K562 (cell line): Measurements from ENCODE around the gene PLAGL1. TPM values are rescaled to one million over a fixed set of nuclear protein-coding genes. Genes with fewer than 3 reads are reported as not detected.

ENCODE experiments used
- ASH1L ChIP-seq: fragments of 450-650 bp; IDR thresholded peaks from 2 replicates; pipeline ENCODE4 v1.6.1; 2018; ENCODE audit warnings: borderline replicate concordance, mild to moderate bottlenecking, low read depth; ENCODE audit not compliant: partially characterized antibody
- BDP1 ChIP-seq: IDR thresholded peaks from 3 replicates; pipeline ENCODE4 v1.6.1; 2011; ENCODE audit not compliant: insufficient read length, insufficient read depth
- CBFA2T3 ChIP-seq: fragments of 450-650 bp; IDR thresholded peaks from 2 replicates; pipeline ENCODE4 v1.6.1; 2017
- COPS2 ChIP-seq: fragments of 450-650 bp; conservative IDR thresholded peaks from 2 replicates; pipeline ENCODE4 v1.6.1; 2016; ENCODE audit warnings: mild to moderate bottlenecking, moderate library complexity
- DACH1 ChIP-seq: fragments of 450-650 bp; IDR thresholded peaks from 2 replicates; pipeline ENCODE4 v1.6.1; 2018; ENCODE audit not compliant: partially characterized antibody
- DPF2 ChIP-seq: fragments of 450-650 bp; IDR thresholded peaks from 2 replicates; pipeline ENCODE4 v1.6.1; 2016
- E2F3 ChIP-seq: fragments of 250-450 bp; sonication (Bioruptor Pico); IDR thresholded peaks from 2 replicates; pipeline ENCODE4 v1.4.0; 2020; ENCODE audit warnings: mild to moderate bottlenecking
- EP300 ChIP-seq: IDR thresholded peaks from 2 replicates; pipeline ENCODE4 v1.6.1; 2012; ENCODE audit warnings: low read length, improper control_type of control experiment
- NCOA6 ChIP-seq: fragments of 450-650 bp; IDR thresholded peaks from 2 replicates; pipeline ENCODE4 v1.6.1; 2017; ENCODE audit warnings: mild to moderate bottlenecking
- POLR2AphosphoS2 ChIP-seq: IDR thresholded peaks from 2 replicates; pipeline ENCODE4 v1.6.1; 2012; ENCODE audit warnings: low read length, improper control_type of control experiment
- POLR2AphosphoS5 ChIP-seq: IDR thresholded peaks from 2 replicates; pipeline ENCODE4 v1.6.1; 2011; ENCODE audit warnings: mild to moderate bottlenecking, low read depth, low read length, moderate library complexity; ENCODE audit not compliant: control insufficient read depth, insufficient read depth
- RBM34 ChIP-seq: fragments of 200-400 bp; formaldehyde crosslinking; IDR thresholded peaks from 2 replicates; pipeline ENCODE4 v1.6.1; 2018; ENCODE audit warnings: low read length, borderline replicate concordance; ENCODE audit not compliant: insufficient read depth
- RUNX1 ChIP-seq: sonication (generic); IDR thresholded peaks from 2 replicates; pipeline ENCODE4 v1.6.1; 2016; ENCODE audit warnings: antibody characterized with exemption, low read depth
- SMAD2 ChIP-seq: fragments of 150-350 bp; IDR thresholded peaks from 2 replicates; pipeline ENCODE4 v1.6.1; 2014; ENCODE audit warnings: low read depth, mild to moderate bottlenecking, low read length
- SMARCA4 ChIP-seq: fragments of 450-650 bp; IDR thresholded peaks from 2 replicates; pipeline ENCODE4 v1.6.1; 2016
- SREBF1 ChIP-seq: fragments of 150-350 bp; IDR thresholded peaks from 2 replicates; pipeline ENCODE4 v1.6.1; 2014; ENCODE audit warnings: antibody characterized with exemption, low read depth, low read length, borderline replicate concordance
- STAT5B ChIP-seq: fragments of 250-450 bp; sonication (Bioruptor Pico); IDR thresholded peaks from 2 replicates; pipeline ENCODE4 v1.8.0; 2021; ENCODE audit warnings: mild to moderate bottlenecking, inconsistent platforms
- ZNF174 ChIP-seq: fragments of 250-450 bp; sonication (Bioruptor Pico); IDR thresholded peaks from 2 replicates; pipeline ENCODE4 v1.4.0; 2020; ENCODE audit warnings: mild to moderate bottlenecking
- ZNF311 ChIP-seq: fragments of 250-450 bp; sonication (Bioruptor Pico); IDR thresholded peaks from 2 replicates; pipeline ENCODE4 v1.4.0; 2020; ENCODE audit warnings: mild to moderate bottlenecking, moderate library complexity
- polyA plus RNA-seq, 8 experiments: library from polyadenylated mRNA; depleted of rRNA in 4 of 8; stranded (reverse) in 5 of 8; unstranded in 3 of 8; fragments of >200 nt; fragmentation: Nextera tagmentation in 2 of 8; fragmentation: Illumina TruSeq in 1 of 8; extraction: Ambion mirVana in 2 of 8; extraction: Trizol in 1 of 8; gene quantifications; 2 replicates each; pipeline versions ENCODE4 v1.2.1 to v1.2.3, GENCODE V29; 2011 to 2014; ENCODE audit warnings: inconsistent platforms in 1 of 8, missing spikeins in 1 of 8
- total RNA-seq, 7 experiments: library from RNA; depleted of rRNA in 6 of 7; stranded (reverse); fragments of >200 nt in 6 of 7; fragmentation: Illumina TruSeq in 2 of 7; extraction: Trizol in 2 of 7; gene quantifications; 2 replicates each; pipeline versions ENCODE4 v1.2.1 to v1.2.3, GENCODE V29; 2011 to 2021; ENCODE audit warnings: low replicate concordance in 1 of 7
- TF ChIP-seq, protein P1 (sequence below): fragments of 450-650 bp; IDR thresholded peaks from 2 replicates; pipeline ENCODE4 v1.6.1; 2018; ENCODE audit not compliant: partially characterized antibody
- TF ChIP-seq, protein P2 (sequence below): fragments of 250-450 bp; sonication (Bioruptor Pico); IDR thresholded peaks from 2 replicates; pipeline ENCODE4 v1.9.0; 2021; ENCODE audit warnings: mild to moderate bottlenecking
- TF ChIP-seq, protein P3 (sequence below): fragments of 450-650 bp; conservative IDR thresholded peaks from 2 replicates; pipeline ENCODE4 v1.6.1; 2016; ENCODE audit warnings: missing genetic modification characterization, low read depth, mild to moderate bottlenecking, missing compliant biosample characterization, moderate library complexity
- TF ChIP-seq, protein P4 (sequence below): fragments of 450-650 bp; IDR thresholded peaks from 2 replicates; pipeline ENCODE4 v1.6.1; 2016
- TF ChIP-seq, protein P5 (sequence below): sonication (generic); formaldehyde crosslinking; IDR thresholded peaks from 2 replicates; pipeline ENCODE4 v1.8.0; 2022; ENCODE audit warnings: missing genetic modification reagents, mild to moderate bottlenecking, moderate library complexity, borderline replicate concordance

The PLAGL1 gene
- total and polyA plus RNA-seq, 9 of the 15 experiments (the other 6 are each of a cell fraction or from before 2014, with no cell fraction given), result 4.9 to 29.6 (median 13.2) TPM

DNA sequence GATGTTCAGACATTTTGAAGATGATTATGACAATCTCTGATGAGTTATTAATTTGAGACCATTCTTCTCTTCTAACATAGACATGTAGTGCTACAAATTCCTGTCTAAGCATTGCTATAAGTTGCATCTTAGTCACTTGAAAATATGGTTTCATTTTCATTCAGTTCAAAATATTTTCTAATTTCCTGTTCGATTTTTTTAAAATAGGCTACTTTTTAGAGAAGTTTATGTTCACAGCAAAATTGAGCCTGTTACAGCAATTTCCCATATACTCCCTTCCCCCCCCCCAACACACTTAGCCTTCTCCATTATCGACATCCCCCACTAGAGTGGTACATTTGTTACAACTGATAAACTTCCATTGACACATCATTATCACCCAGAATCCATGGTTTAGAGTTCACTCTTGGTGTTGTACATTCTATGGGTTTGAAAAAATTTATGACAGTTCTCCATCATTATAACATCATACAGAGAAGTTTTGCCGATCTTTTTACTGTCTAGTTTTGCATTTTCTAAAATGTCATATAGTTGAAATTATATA is 31.2 kb downstream of the PLAGL1 start (continued):
- TF ChIP-seq, protein P1, sequence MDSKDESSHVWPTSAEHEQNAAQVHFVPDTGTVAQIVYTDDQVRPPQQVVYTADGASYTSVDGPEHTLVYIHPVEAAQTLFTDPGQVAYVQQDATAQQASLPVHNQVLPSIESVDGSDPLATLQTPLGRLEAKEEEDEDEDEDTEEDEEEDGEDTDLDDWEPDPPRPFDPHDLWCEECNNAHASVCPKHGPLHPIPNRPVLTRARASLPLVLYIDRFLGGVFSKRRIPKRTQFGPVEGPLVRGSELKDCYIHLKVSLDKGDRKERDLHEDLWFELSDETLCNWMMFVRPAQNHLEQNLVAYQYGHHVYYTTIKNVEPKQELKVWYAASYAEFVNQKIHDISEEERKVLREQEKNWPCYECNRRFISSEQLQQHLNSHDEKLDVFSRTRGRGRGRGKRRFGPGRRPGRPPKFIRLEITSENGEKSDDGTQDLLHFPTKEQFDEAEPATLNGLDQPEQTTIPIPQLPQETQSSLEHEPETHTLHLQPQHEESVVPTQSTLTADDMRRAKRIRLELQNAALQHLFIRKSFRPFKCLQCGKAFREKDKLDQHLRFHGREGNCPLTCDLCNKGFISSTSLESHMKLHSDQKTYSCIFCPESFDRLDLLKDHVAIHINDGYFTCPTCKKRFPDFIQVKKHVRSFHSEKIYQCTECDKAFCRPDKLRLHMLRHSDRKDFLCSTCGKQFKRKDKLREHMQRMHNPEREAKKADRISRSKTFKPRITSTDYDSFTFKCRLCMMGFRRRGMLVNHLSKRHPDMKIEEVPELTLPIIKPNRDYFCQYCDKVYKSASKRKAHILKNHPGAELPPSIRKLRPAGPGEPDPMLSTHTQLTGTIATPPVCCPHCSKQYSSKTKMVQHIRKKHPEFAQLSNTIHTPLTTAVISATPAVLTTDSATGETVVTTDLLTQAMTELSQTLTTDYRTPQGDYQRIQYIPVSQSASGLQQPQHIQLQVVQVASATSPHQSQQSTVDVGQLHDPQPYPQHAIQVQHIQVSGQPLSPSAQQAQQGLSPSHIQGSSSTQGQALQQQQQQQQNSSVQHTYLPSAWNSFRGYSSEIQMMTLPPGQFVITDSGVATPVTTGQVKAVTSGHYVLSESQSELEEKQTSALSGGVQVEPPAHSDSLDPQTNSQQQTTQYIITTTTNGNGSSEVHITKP, result peak; percentile 44
- TF ChIP-seq EP300 (peak; percentile 52; the same call in 1 of the 2 replicates), NCOA6 (no peak), ZNF311 (CRISPR knock-in tag) (0 out of 2 replicates have a peak, but pooled peaks have one; percentile 27), DACH1 (no peak), DPF2 (peak; percentile 65; the same call in 1 of the 2 replicates), POLR2AphosphoS5 (no peak), RUNX1 (no peak), SMARCA4 (peak; percentile 34; the same call in 1 of the 2 replicates), POLR2AphosphoS2 (no peak), SMAD2 (no peak), RBM34 (no peak), STAT5B (CRISPR knock-in tag) (no peak), E2F3 (CRISPR knock-in tag) (no peak), COPS2 (no peak), ASH1L (no peak), BDP1 (no peak), SREBF1 (no peak), CBFA2T3 (peak; percentile 73), ZNF174 (CRISPR knock-in tag) (no peak)
- TF ChIP-seq, protein P2, sequence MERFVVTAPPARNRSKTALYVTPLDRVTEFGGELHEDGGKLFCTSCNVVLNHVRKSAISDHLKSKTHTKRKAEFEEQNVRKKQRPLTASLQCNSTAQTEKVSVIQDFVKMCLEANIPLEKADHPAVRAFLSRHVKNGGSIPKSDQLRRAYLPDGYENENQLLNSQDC, result no peak
- TF ChIP-seq, protein P3, sequence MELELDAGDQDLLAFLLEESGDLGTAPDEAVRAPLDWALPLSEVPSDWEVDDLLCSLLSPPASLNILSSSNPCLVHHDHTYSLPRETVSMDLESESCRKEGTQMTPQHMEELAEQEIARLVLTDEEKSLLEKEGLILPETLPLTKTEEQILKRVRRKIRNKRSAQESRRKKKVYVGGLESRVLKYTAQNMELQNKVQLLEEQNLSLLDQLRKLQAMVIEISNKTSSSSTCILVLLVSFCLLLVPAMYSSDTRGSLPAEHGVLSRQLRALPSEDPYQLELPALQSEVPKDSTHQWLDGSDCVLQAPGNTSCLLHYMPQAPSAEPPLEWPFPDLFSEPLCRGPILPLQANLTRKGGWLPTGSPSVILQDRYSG (tag), result no peak
- TF ChIP-seq, protein P4, sequence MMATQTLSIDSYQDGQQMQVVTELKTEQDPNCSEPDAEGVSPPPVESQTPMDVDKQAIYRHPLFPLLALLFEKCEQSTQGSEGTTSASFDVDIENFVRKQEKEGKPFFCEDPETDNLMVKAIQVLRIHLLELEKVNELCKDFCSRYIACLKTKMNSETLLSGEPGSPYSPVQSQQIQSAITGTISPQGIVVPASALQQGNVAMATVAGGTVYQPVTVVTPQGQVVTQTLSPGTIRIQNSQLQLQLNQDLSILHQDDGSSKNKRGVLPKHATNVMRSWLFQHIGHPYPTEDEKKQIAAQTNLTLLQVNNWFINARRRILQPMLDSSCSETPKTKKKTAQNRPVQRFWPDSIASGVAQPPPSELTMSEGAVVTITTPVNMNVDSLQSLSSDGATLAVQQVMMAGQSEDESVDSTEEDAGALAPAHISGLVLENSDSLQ, result peak; percentile 9; the same call in 1 of the 2 replicates
- TF ChIP-seq, protein P5, sequence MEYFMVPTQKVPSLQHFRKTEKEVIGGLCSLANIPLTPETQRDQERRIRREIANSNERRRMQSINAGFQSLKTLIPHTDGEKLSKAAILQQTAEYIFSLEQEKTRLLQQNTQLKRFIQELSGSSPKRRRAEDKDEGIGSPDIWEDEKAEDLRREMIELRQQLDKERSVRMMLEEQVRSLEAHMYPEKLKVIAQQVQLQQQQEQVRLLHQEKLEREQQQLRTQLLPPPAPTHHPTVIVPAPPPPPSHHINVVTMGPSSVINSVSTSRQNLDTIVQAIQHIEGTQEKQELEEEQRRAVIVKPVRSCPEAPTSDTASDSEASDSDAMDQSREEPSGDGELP (CRISPR knock-in tag), result no peak
